HG03039 (cell line): ENCODE results near the gene LAMA4.
"Not testable (repeated sequence)": the region's sequence is repeated elsewhere in the genome, so short reads cannot be mapped to it uniquely, and the experiment has no call there.

Experiments used
- ATAC-seq: cut with Tn5 transposase; IDR thresholded peaks from one replicate; pipeline ENCODE4 v1.9.1; 2021; ENCODE audit warnings: mild to moderate bottlenecking, moderate library complexity; ENCODE audit not compliant: unreplicated experiment

LAMA4 gene

DNA sequence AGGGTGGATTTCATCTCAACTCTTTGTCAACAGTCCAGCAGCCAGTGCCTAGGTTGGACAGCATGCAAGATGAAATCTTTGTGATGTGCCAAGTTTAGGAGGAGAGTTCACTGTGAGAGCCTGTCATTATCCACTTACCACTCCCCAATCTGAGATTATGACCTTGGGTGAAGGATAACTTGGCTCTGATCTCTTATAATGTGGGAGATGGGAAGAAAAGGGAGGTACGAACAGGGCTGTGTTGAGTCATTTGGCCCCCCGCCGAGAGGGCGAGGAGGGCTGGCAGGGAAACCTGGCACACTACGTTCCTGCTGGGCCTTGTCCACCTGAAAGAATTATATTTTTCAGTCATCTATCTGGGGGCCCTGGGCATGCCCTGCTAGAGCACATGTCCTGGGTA lies 35.8 kb downstream of the LAMA4 start:
- ATAC-seq: no peak

GRCh38 chr6:112216662-112217551 lies 37.5 kb downstream of the LAMA4 start:
- ATAC-seq: no peak

- ATAC-seq: no peak
Observed at GRCh38 chr6:112215488-112216284, 38.7 kb downstream of the LAMA4 start.

DNA sequence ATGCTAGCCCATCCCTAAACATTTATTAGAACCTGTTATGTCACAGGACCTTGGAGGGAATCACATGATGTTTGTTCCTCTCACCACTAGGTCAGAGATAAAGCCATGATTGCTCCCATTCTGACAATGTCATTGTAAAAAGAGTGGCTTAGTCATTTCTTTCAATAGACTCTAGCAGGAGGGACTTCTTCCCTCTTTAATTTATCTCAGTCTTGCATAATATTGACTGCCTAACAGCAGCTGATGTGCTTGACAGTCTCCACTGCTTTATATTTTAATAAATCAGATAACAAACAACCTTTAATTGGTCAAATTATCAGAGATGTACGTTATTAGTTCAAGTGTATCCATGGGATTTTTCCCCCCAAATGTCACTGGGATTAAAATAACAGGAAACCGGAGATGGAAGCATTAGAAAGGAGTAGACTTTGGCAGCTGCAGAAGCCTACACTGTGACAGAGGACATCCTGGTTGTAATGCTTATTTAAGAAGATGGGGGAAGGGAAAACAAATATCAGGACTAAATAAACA lies 39.6 kb downstream of the LAMA4 start:
- no peak for ATAC-seq

GRCh38 chr6:112210852-112211251 lies 43.5 kb downstream of the LAMA4 start:
- no peak for ATAC-seq

DNA sequence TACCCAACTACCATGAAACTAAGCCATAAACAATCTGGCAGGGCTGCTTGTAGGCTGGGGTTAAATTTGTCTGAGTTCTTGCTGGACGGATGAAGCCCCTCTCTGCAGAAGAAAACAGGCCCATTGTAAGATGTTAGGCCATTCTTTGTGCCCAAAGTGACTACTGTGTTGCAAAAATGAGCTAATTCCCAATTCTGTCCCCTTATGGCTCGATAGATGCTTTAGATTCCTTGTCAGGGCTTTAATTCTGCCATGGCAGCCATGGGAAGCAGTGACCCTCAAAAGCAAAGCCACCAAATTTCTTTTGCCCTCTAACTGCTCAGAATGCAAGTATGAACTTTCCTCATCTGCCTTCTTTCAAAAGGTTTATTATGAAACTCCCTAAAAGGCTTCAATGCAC lies 45.2 kb downstream of the LAMA4 start:
- no peak for ATAC-seq

GRCh38 chr6:112207776-112208175 lies 46.6 kb downstream of the LAMA4 start:
- no peak for ATAC-seq

DNA sequence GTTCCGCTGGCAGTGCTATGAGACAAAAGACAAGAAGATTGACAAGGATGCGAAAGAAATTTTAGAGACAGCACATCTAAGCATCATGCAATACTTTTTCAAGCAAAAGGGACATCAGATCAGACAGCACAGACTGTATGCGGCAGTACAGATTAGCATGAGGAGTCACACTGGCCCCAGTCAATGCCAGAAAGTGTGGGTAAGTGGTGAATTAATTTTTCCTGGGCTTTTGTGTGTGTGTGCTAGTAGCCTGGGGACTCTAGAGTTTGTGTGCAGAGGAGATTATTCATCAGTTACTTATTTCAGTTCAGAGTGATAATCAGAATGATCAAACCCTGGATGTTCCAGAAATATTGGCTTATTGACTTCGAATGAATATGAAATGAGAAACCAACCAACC lies 47.2 kb downstream of the LAMA4 start:
- no peak for ATAC-seq

- ATAC-seq: no peak
Observed at GRCh38 chr6:112206110-112206458, 48.3 kb downstream of the LAMA4 start.

- ATAC-seq: no peak
Observed at GRCh38 chr6:112205427-112206109, 48.8 kb downstream of the LAMA4 start.

DNA sequence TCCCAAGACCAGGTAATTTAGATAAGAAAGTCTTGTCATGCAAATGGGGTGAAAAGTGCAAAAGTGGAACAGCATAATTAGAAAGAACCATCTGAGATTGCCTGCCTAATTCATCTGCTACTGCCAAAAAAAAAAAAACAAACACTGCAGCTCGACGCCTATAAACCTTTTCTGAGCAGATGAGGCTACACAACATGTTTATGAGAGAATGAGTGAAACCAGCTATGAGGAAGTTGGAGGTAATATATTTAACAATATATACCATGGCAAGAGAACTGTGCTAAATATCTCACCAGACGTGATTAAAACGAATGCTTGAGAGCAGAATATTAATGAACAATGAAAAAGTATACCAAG lies 50.0 kb downstream of the LAMA4 start:
- ATAC-seq: no peak

DNA sequence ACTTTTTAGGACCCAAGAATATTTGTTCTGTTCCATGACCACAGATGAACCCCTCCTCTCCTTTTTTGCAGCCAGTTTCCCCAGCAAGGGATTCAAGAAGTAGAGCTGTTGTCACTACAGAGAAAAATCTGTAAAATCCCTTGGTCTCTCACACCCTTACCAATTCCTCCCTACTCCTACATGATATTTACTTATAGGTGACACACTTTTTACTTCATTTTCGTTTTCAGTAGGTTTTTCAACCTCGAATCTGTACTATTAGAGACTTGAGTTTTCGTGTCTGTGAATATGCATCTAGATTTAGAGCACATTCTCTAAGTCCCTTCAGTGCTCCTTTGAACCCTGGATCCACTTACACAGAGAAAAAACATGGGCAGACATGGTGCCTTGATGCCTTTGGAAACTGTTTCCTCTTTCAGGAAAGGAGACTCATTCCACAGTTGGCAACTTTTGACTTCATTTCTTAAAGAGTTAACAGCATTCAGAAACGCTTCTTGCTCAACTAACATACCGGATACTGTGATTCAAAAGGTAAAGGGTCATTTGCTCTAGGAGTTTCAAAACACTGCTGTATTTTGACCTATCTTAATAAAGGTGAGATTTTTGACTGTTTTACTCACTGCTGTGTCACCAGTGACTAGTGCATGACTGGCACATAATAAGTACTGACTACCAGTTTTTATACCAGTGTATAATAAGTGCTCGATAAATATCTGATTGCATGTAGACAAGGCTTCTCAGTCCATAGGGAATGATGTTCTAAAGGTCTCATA lies 50.6 kb downstream of the LAMA4 start:
- peak; percentile 64 for ATAC-seq

DNA sequence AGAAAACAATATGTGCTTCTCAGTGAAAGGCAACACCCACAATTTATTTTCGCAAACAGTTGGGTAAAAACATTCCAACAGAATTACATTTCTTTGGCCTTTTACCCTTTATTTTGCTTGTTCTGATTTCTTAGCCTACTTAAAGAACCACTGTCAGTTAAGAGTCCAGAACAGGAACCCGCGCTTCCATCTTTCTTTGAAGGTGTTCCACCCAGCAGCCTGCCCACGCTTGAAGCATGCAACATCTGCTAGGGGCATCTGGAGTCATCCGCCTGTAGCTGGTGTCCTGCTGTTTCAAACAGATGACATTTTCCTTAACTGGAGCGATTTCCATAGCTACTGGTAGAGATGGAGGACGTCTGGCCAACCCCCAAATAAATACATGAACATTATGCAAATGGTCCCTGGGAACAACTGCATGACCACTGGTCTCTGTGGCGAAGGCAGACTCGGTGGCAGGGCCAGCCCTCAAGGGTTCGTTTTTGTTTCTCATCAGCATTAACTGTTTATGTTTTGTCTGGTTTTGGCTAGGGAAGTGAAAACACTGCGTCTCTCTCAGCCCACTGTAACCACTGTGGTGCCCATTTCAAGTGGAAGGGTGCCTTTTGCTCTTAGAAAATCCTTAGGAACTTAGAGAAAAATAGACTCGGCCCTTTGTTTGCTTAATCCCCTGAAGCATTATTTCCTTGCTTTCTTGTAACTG lies 51.6 kb downstream of the LAMA4 start:
- peak; percentile 81 for ATAC-seq

GRCh38 chr6:112200185-112200914 lies 54.0 kb downstream of the LAMA4 start:
- ATAC-seq: not testable (repeated sequence)

DNA sequence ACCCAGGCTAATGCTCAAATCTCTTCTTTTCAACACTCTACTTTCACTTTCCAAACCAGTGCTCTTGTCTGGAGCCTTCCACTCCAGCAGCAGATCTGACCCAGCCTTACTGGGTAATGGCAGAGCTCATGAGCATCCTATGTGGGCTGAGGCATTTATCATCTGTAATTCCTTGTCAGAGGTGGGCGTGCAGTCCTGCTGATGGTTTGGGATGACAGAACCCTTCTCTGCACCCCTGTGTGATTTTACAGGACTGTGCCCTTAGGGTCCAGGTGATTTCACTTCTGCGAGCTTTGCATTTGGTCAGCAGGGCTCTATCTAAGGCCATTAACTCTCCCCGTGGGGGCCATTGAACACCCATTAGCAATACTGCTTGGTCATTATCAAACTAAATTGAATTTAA lies 55.4 kb downstream of the LAMA4 start:
- no peak for ATAC-seq

DNA sequence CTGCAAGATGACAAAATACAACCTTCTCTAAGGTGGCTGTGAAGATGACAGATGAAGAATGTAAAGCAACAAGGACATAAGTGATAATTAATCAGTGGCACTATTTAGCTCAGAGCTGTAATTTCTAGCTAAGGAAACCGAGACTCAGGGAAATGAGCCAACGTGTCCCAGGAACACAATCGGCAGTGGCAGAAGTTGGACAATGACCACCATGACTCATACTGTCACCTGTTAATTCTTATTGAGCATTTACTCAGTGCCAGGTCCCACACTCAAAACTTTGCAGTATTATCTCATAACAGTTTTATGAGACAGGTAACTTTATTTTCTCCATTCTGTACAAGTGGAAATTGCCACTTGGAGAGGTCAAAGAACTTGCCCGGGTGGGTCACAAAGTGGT lies 55.8 kb downstream of the LAMA4 start:
- ATAC-seq: no peak

DNA sequence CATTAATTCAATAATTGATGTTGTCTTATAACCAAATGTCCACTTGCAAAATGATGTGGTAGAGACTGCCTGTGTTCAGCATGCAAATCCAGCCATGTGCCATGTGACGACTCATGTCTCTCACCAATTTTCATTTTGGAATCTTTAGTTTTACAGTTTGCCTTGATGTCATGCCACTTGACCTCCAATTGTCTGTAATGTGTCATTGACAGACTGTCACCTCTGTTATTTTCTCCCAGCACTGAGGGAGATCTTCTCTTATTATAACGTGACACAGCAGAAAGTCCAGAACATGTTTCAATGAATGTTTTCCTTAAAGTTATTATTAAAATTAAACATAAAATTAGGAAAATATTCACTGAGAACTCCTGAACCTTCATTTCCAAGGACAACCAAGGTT lies 56.7 kb downstream of the LAMA4 start:
- ATAC-seq: no peak

- ATAC-seq: no peak
Observed at GRCh38 chr6:112196306-112196705, 58.1 kb downstream of the LAMA4 start.

- no peak for ATAC-seq
Observed at GRCh38 chr6:112195166-112195565, 59.2 kb downstream of the LAMA4 start.
